ENCODE measurements around the gene PUM1.

DNA sequence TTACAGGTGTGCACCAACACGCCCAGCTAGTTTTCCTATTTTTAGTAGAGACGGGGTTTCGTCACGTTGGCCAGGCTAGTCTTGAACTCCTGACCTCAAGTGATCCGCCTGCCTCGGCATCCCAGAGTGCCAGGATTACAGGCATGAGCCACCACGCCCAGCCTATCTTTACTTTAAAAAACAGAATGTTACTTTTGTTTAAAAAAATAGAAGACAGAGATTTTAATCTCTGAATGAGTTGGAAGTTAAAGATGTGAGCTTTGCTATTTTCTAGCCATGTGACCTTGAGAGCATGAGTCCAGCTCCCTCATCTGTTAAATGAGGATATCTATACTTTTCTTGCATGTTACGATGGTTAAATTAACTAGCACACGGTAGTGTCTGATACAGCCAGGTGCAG lies 3.9 kb upstream of the PUM1 start:
- no peak for TF ChIP-seq CTCF (IDR thresholded peaks at IDR 0.05; ENCODE audit: control extremely low read depth in 1 of 3, insufficient read depth in 1 of 3, low read depth in 1 of 3, low read length in 3 of 3)
- TF ChIP-seq TAF1 (IDR thresholded peaks at IDR 0.05; ENCODE audit: low read depth, low read length), result no peak
- TF ChIP-seq POU5F1 (IDR thresholded peaks at IDR 0.05; ENCODE audit: low read depth, low read length), result no peak
- TF ChIP-seq MAX (IDR thresholded peaks at IDR 0.05), result no peak

Data from H1 (cell line).